OCI-LY1 (cell line): Measurements from ENCODE around the gene PARN.

Experiments
- H2AFZ ChIP-seq: fragments of 200-600 bp; sonication (generic), shearing (Covaris generic); 2 replicates; pipeline ENCODE4 v1.6.0; 2014; ENCODE audit warnings: antibody characterized with exemption, mild to moderate bottlenecking, low read length
- H3F3A ChIP-seq: fragments of 200-600 bp; sonication (generic), shearing (Covaris generic); 2 replicates; pipeline ENCODE4 v1.6.0; 2014; ENCODE audit warnings: mild to moderate bottlenecking, antibody characterized with exemption, low read length, moderate library complexity; ENCODE audit not compliant: insufficient read depth
- H3K27ac ChIP-seq: fragments of 200-600 bp; sonication (generic); 2 replicates; pipeline ENCODE4 v1.5.1; 2014; ENCODE audit warnings: low read length, mixed run types, mild to moderate bottlenecking, low read depth; ENCODE audit not compliant: poor library complexity, severe bottlenecking
- H3K27me3 ChIP-seq: fragments of 200-600 bp; sonication (generic); 2 replicates; pipeline ENCODE4 v1.6.0; 2014; ENCODE audit warnings: antibody characterized with exemption, mild to moderate bottlenecking, low read length, moderate library complexity; ENCODE audit not compliant: insufficient read depth
- H3K36me3 ChIP-seq: fragments of 200-600 bp; sonication (generic); 2 replicates; pipeline ENCODE4 v1.6.1; 2014; ENCODE audit warnings: mild to moderate bottlenecking, antibody characterized with exemption, low read length, moderate library complexity, mixed read lengths; ENCODE audit not compliant: insufficient read depth
- H3K4me1 ChIP-seq: fragments of 200-600 bp; sonication (generic); 2 replicates; pipeline ENCODE4 v1.5.1; 2014; ENCODE audit warnings: mild to moderate bottlenecking, low read length, moderate library complexity; ENCODE audit not compliant: insufficient read depth, severe bottlenecking
- H3K4me2 ChIP-seq: fragments of 200-600 bp; sonication (generic), shearing (Covaris generic); 2 replicates; pipeline ENCODE4 v1.6.1; 2014; ENCODE audit warnings: low read length
- H3K4me3 ChIP-seq: fragments of 200-600 bp; sonication (generic); 2 replicates; pipeline ENCODE4 v1.5.1; 2014; ENCODE audit warnings: low read length, low read depth, mild to moderate bottlenecking, mixed read lengths; ENCODE audit not compliant: poor library complexity, severe bottlenecking
- H3K79me2 ChIP-seq: fragments of 200-600 bp; shearing (Covaris generic); 2 replicates; pipeline ENCODE4 v1.6.1; 2016; ENCODE audit warnings: mixed run types, low read length, mixed read lengths; ENCODE audit not compliant: insufficient read depth
- H3K9ac ChIP-seq: fragments of 200-600 bp; sonication (generic), shearing (Covaris generic); 2 replicates; pipeline ENCODE4 v1.6.1; 2014; ENCODE audit warnings: mild to moderate bottlenecking, low read length, mixed read lengths
- H3K9me2 ChIP-seq: fragments of 200-600 bp; sonication (generic), shearing (Covaris generic); 2 replicates; pipeline ENCODE4 v1.6.1; 2014; ENCODE audit warnings: low read depth, mild to moderate bottlenecking, low read length, mixed read lengths
- H3K9me3 ChIP-seq: fragments of 200-600 bp; shearing (Covaris generic); 2 replicates; pipeline ENCODE4 v1.6.1; 2014; ENCODE audit warnings: low read length, mixed read lengths
- H4K20me1 ChIP-seq: fragments of 200-600 bp; sonication (generic), shearing (Covaris generic); 2 replicates; pipeline ENCODE4 v1.6.0; 2016; ENCODE audit warnings: mild to moderate bottlenecking, low read length; ENCODE audit not compliant: insufficient read depth
- EZH2 ChIP-seq: fragments of 200-600 bp; sonication (generic), shearing (Covaris generic); IDR thresholded peaks from 2 replicates; pipeline ENCODE4 v1.8.0; 2017; ENCODE audit warnings: borderline replicate concordance, mixed run types, mild to moderate bottlenecking, antibody characterized with exemption, low read length, moderate library complexity, mixed read lengths
- TF ChIP-seq, protein P1 (sequence below): fragments of 200-600 bp; sonication (generic), shearing (Covaris generic); IDR thresholded peaks from 2 replicates; pipeline ENCODE4 v1.5.1; 2017; ENCODE audit warnings: mild to moderate bottlenecking, antibody characterized with exemption, low read length, moderate library complexity, mixed read lengths

PARN gene

GRCh38 chr16:14465799-14466198, 164.3 kb downstream of the PARN start:
- no peak for TF ChIP-seq EZH2
- TF ChIP-seq, protein P1, sequence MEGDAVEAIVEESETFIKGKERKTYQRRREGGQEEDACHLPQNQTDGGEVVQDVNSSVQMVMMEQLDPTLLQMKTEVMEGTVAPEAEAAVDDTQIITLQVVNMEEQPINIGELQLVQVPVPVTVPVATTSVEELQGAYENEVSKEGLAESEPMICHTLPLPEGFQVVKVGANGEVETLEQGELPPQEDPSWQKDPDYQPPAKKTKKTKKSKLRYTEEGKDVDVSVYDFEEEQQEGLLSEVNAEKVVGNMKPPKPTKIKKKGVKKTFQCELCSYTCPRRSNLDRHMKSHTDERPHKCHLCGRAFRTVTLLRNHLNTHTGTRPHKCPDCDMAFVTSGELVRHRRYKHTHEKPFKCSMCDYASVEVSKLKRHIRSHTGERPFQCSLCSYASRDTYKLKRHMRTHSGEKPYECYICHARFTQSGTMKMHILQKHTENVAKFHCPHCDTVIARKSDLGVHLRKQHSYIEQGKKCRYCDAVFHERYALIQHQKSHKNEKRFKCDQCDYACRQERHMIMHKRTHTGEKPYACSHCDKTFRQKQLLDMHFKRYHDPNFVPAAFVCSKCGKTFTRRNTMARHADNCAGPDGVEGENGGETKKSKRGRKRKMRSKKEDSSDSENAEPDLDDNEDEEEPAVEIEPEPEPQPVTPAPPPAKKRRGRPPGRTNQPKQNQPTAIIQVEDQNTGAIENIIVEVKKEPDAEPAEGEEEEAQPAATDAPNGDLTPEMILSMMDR, result no peak
- Histone ChIP-seq H2AFZ (no peak overlapping the region), H3K4me3 (no peak overlapping the region), H3K36me3 (peaks cover 73% of the 10 kb centered on the region), H3K9me3 (peaks cover 4% of the 10 kb centered on the region), H3K27ac (no peak overlapping the region), H4K20me1 (no peaks in the 10 kb centered on the region), H3K4me2 (no peak overlapping the region), H3K9me2 (no peaks in the 10 kb centered on the region), H3K9ac (no peak overlapping the region), H3K27me3 (no peaks in the 10 kb centered on the region), H3F3A (no peaks in the 10 kb centered on the region), H3K79me2 (no peaks in the 10 kb centered on the region), H3K4me1 (no peaks in the 10 kb centered on the region)

- no peaks in the 10 kb centered on the region for H3K9me2 ChIP-seq
- no peak overlapping the region for H3K9ac ChIP-seq
- no peaks in the 10 kb centered on the region for H3K4me1 ChIP-seq
- H3K4me3 ChIP-seq, result no peak overlapping the region
- peaks cover 4% of the 10 kb centered on the region for H3K9me3 ChIP-seq
- H4K20me1 ChIP-seq, result no peaks in the 10 kb centered on the region
- TF ChIP-seq, protein P1, result no peak
- TF ChIP-seq EZH2, result no peak
- peaks cover 79% of the 10 kb centered on the region for H3K36me3 ChIP-seq
- H3K4me2 ChIP-seq, result no peak overlapping the region
- H3F3A ChIP-seq, result no peaks in the 10 kb centered on the region
- no peaks in the 10 kb centered on the region for H3K79me2 ChIP-seq
- no peaks in the 10 kb centered on the region for H3K27me3 ChIP-seq
- H3K27ac ChIP-seq, result no peak overlapping the region
- H2AFZ ChIP-seq, result no peak overlapping the region
Observed at GRCh38 chr16:14464796-14465195, 165.3 kb downstream of the PARN start.

- Histone ChIP-seq H4K20me1 (no peaks in the 10 kb centered on the region), H3K36me3 (peaks cover 77% of the 10 kb centered on the region), H3F3A (no peaks in the 10 kb centered on the region), H3K9ac (no peak overlapping the region), H3K27me3 (no peaks in the 10 kb centered on the region), H3K9me3 (peaks cover 4% of the 10 kb centered on the region), H3K4me3 (no peak overlapping the region), H3K79me2 (0 out of 2 replicates have a peak, but pooled peaks cover 3% of the 10 kb centered on the region), H3K27ac (no peak overlapping the region), H3K9me2 (no peaks in the 10 kb centered on the region), H3K4me2 (no peak overlapping the region), H2AFZ (no peak overlapping the region), H3K4me1 (no peaks in the 10 kb centered on the region)
- TF ChIP-seq, protein P1, result no peak
- TF ChIP-seq EZH2, result no peak
Observed at GRCh38 chr16:14464192-14464591, 165.9 kb downstream of the PARN start.
